Right cardiac atrium (tissue), 5 donors: Measurements from ENCODE around the gene SERPINE1. TPM values are rescaled to one million over a fixed set of nuclear protein-coding genes. Genes with fewer than 3 reads are reported as not detected.
A peak's percentile ranks its signal among the peaks of the same experiment; 100 is the strongest.

ENCODE experiments used
- ATAC-seq, 2 donors: fragments of 200-7000 bp; cut with Tn5 transposase; one replicate each; pipeline versions ENCODE4 v1.8.0 to v1.9.1; 2020; ENCODE audit warnings: moderate library complexity in 2 of 2, mild to moderate bottlenecking in 1 of 2
- DNase-seq, 3 donors: peaks; one replicate each; pipeline ENCODE4 v3.0.0-alpha.2; 2020
- H3K27ac ChIP-seq: one replicate; pipeline ENCODE4 v1.5.1; 2013; ENCODE audit warnings: mild to moderate bottlenecking, low read length, control low read depth, moderate library complexity
- H3K27me3 ChIP-seq: one replicate; pipeline ENCODE4 v1.6.1; 2013; ENCODE audit not compliant: control insufficient read depth, insufficient read depth
- H3K4me1 ChIP-seq: one replicate; pipeline ENCODE4 v1.6.1; 2013; ENCODE audit warnings: low read length; ENCODE audit not compliant: control insufficient read depth, insufficient read depth
- H3K4me3 ChIP-seq: one replicate; pipeline ENCODE4 v1.5.1; 2013; ENCODE audit warnings: low read length, control low read depth
- H3K9me3 ChIP-seq: one replicate; pipeline ENCODE4 v1.6.1; 2013; ENCODE audit warnings: low read length; ENCODE audit not compliant: control insufficient read depth
- WGBS: extraction: QIAGEN DNeasy Blood & Tissue Kit; methylation state at CpG from one replicate; pipeline ENCODE4 v1.1.7; 2013; 5-methylcytosine and 5-hydroxymethylcytosine counted together
- intact Hi-C, 4 donors: fragments of 100-400 bp; cut with DNase I; formaldehyde crosslinking; loops; one replicate each; pipeline versions ENCODE4 v1.11.0 to v1.14.0; 2022 to 2023
- polyA plus RNA-seq: library from polyadenylated mRNA; stranded (reverse); fragments of 200-250 nt; gene quantifications from one replicate; pipeline ENCODE4 v1.2.3, GENCODE V29; 2013
- total RNA-seq, 4 donors: library from RNA; stranded (reverse); fragmentation: NEBNext Ultra II Directional; extraction: Animal tissue kit (Norgen Biotek cat#: 25700); gene quantifications; one replicate each; pipeline ENCODE4 v1.2.1, GENCODE V29; 2021
- donor health status: healthy with polysubstance abuse.
- donor health status: DM: no; HTN: yes; CAD: no.
- donor health status: DM: no; HTN: no; CAD: no.
- donor health status: DM: no; HTN: yes; CAD: no; lungs with severe emphysema.
- donor health status: DM: yes; HTN: yes; CAD: no.

SERPINE1 gene
- total and polyA plus RNA-seq, 5 donors = 1.2 to 11.9 (median 2.3) TPM

GRCh38 chr7:101173752-101174244 is 46.9 kb downstream of the SERPINE1 start:
- Histone ChIP-seq H3K4me1 (no peaks in the 10 kb centered on the region), H3K4me3 (no peak overlapping the region), H3K27me3 (no peaks in the 10 kb centered on the region), H3K27ac (no peak overlapping the region), H3K9me3 (no peaks in the 10 kb centered on the region)
- ATAC-seq = peak in 1 of 2 donors; percentile 24
- intact Hi-C loops = no loop called here
- WGBS = 5% methylated on average over 16 of the region's 16 CpGs
- DNase-seq = no peak

GRCh38 chr7:101174322-101174854 is 47.5 kb downstream of the SERPINE1 start:
- Histone ChIP-seq H3K9me3 (no peaks in the 10 kb centered on the region), H3K4me1 (no peaks in the 10 kb centered on the region), H3K27ac (no peak overlapping the region), H3K27me3 (no peaks in the 10 kb centered on the region), H3K4me3 (no peak overlapping the region)
- intact Hi-C loops = no loop called here
- no peak for DNase-seq
- ATAC-seq = no peak
- 2% methylated on average over 28 of the region's 28 CpGs for WGBS

GRCh38 chr7:101175664-101176063 is 48.8 kb downstream of the SERPINE1 start:
- Histone ChIP-seq H3K27me3 (no peaks in the 10 kb centered on the region), H3K4me1 (peaks cover 3% of the 10 kb centered on the region), H3K4me3 (no peak overlapping the region), H3K27ac (no peak overlapping the region), H3K9me3 (no peaks in the 10 kb centered on the region)
- 35% methylated on average over 3 of the region's 3 CpGs for WGBS
- ATAC-seq (no peak), DNase-seq (no peak)
- intact Hi-C loops = no loop called here

- DNase-seq = no peak
- Histone ChIP-seq H3K4me3 (no peak overlapping the region), H3K27me3 (no peaks in the 10 kb centered on the region), H3K4me1 (peaks cover 3% of the 10 kb centered on the region), H3K9me3 (no peaks in the 10 kb centered on the region), H3K27ac (no peak overlapping the region)
- intact Hi-C loops = no loop called here
- no peak for ATAC-seq
- WGBS = 54% methylated on average over 2 of the region's 2 CpGs
Measured at GRCh38 chr7:101177644-101178043, 50.7 kb downstream of the SERPINE1 start.

- Histone ChIP-seq H3K4me1 (peaks cover 3% of the 10 kb centered on the region), H3K9me3 (no peaks in the 10 kb centered on the region), H3K4me3 (no peak overlapping the region), H3K27me3 (no peaks in the 10 kb centered on the region), H3K27ac (no peak overlapping the region)
- intact Hi-C loops = no loop called here
- ATAC-seq (no peak), DNase-seq (no peak)
- WGBS = 2% methylated on average over 20 of the region's 20 CpGs
Measured at GRCh38 chr7:101179117-101179516, 52.2 kb downstream of the SERPINE1 start.

- no peak overlapping the region for H3K27ac ChIP-seq
- DNase-seq (no peak), ATAC-seq (no peak)
- peaks cover 3% of the 10 kb centered on the region for H3K4me1 ChIP-seq
- no peaks in the 10 kb centered on the region for H3K9me3 ChIP-seq
- intact Hi-C loops = no loop called here
- no peak overlapping the region for H3K4me3 ChIP-seq
- H3K27me3 ChIP-seq = no peaks in the 10 kb centered on the region
- 1% methylated on average over 27 of the region's 27 CpGs for WGBS
Measured at GRCh38 chr7:101179713-101180112, 52.8 kb downstream of the SERPINE1 start.

- Histone ChIP-seq H3K9me3 (no peaks in the 10 kb centered on the region), H3K4me1 (peaks cover 3% of the 10 kb centered on the region), H3K27me3 (no peaks in the 10 kb centered on the region), H3K27ac (no peak within 1 kb of the TSS), H3K4me3 (no peak within 1 kb of the TSS)
- ATAC-seq (no peak), DNase-seq (no peak)
- WGBS = 3% methylated on average over 56 of the region's 56 CpGs
- intact Hi-C loops = no loop called here
Measured at GRCh38 chr7:101180130-101180755, 53.3 kb downstream of the SERPINE1 start, which contains the start of gene NAT16. Gene NAT16, minus strand, starts transcription at chr7:101180293. Its CDS starts 5,486 bp downstream, at chr7:101174807.

- ATAC-seq (no peak), DNase-seq (no peak)
- Histone ChIP-seq H3K9me3 (no peaks in the 10 kb centered on the region), H3K27ac (no peak overlapping the region), H3K27me3 (no peaks in the 10 kb centered on the region), H3K4me1 (no peaks in the 10 kb centered on the region), H3K4me3 (no peak overlapping the region)
- intact Hi-C loops = loop anchor here in 1 of 4 donors (5.0 kb wide), 1 partner anchor 38 kb away; no protein-coding TSS in a partner anchor
- 48% methylated on average over 5 of the region's 5 CpGs for WGBS
Measured at GRCh38 chr7:101185258-101185839, 58.4 kb downstream of the SERPINE1 start.

GRCh38 chr7:101186194-101186593 is 59.3 kb downstream of the SERPINE1 start:
- Histone ChIP-seq H3K4me1 (no peaks in the 10 kb centered on the region), H3K27ac (no peak overlapping the region), H3K4me3 (no peak overlapping the region), H3K9me3 (no peaks in the 10 kb centered on the region), H3K27me3 (no peaks in the 10 kb centered on the region)
- DNase-seq (no peak), ATAC-seq (no peak)
- WGBS = 58% methylated on average over 6 of the region's 6 CpGs
- intact Hi-C loops = loop anchor here in 1 of 4 donors (5.0 kb wide), 1 partner anchor 39 kb away; no protein-coding TSS in a partner anchor

GRCh38 chr7:101186844-101187428 is 60.0 kb downstream of the SERPINE1 start:
- H3K4me3 ChIP-seq = no peak overlapping the region

More at GRCh38 chr7:101186844-101187428, 60.0 kb downstream of the SERPINE1 start:
- WGBS = 81% methylated on average over 4 of the region's 4 CpGs
- no peaks in the 10 kb centered on the region for H3K9me3 ChIP-seq
- ATAC-seq (no peak), DNase-seq (no peak)
- no peaks in the 10 kb centered on the region for H3K27me3 ChIP-seq
- intact Hi-C loops = loop anchor here in 1 of 4 donors (5.0 kb wide), 1 partner anchor 40 kb away; no protein-coding TSS in a partner anchor
- no peak overlapping the region for H3K27ac ChIP-seq
- no peaks in the 10 kb centered on the region for H3K4me1 ChIP-seq
